ENCODE measurements around the gene NACAD. TPM values are rescaled to one million over a fixed set of nuclear protein-coding genes. Genes with fewer than 3 reads are reported as not detected.

The NACAD gene
- polyA plus RNA-seq, 2 of the 4 experiments (the other 2 are of a cell fraction), result 0.03 to 0.43 TPM

GRCh38 chr7:45087301-45088145 is 1.2 kb downstream of the NACAD start:
- Histone ChIP-seq H3K9me3 (no peaks in the 10 kb centered on the region), H3K27ac (no peak overlapping the region), H3K4me1 (peaks cover 7% of the 10 kb centered on the region; the same call in 2 of the 3 replicates), H3K4me2 (no peak overlapping the region), H3K4me3 (no peak overlapping the region)
- DNase-seq (ENCODE audit: low read depth in 1 of 2, low spot score in 1 of 2) (no peak), ATAC-seq (no peak), FAIRE-seq (no peak)
- CTCF ChIA-PET, result no interaction called here
- WGBS (ENCODE audit: missing lambda C conversion rate), result 95% methylated on average over 5 of the region's 6 CpGs
- no peak for TF ChIP-seq CTCF (IDR thresholded peaks at IDR 0.05)
- POLR2A ChIA-PET, result interaction anchor here (1.3 kb wide), 1 partner anchor 24 kb away, joined by 5 read pairs; the partner anchor contains the start of gene TBRG4

GRCh38 chr7:45086331-45087065 is 2.3 kb downstream of the NACAD start:
- no peak overlapping the region for H3K4me2 ChIP-seq
- no peaks in the 10 kb centered on the region for H3K9me3 ChIP-seq
- no peaks in the 10 kb centered on the region for H3K4me1 ChIP-seq
- FAIRE-seq (no peak), DNase-seq (ENCODE audit: low read depth in 1 of 2, low spot score in 1 of 2) (no peak), ATAC-seq (peak in 1 of 2 experiments; percentile 4; a peak in 1 of 6 replicates)
- no peak overlapping the region for H3K27ac ChIP-seq
- ChIA-PET POLR2A (interaction anchor here (1.3 kb wide), 1 partner anchor 25 kb away, joined by 5 read pairs; the partner anchor contains the start of gene TBRG4), CTCF (interaction anchor here (0.8 kb wide), 1 partner anchor 24 kb away, joined by 3 read pairs; no protein-coding TSS in a partner anchor)
- no peak for TF ChIP-seq POLR2AphosphoS2 (conservative IDR thresholded peaks at IDR 0.05; ENCODE audit: low read length)
- H3K4me3 ChIP-seq, result no peak overlapping the region
- WGBS (ENCODE audit: missing lambda C conversion rate), result 69% methylated on average over 15 of the region's 15 CpGs

GRCh38 chr7:45085619-45086200 is 3.1 kb downstream of the NACAD start:
- H3K4me2 ChIP-seq, result no peak overlapping the region
- ATAC-seq (0 out of 6 replicates have a peak, but pooled peaks of 1 of the 2 experiments have one; percentile 3), FAIRE-seq (no peak), DNase-seq (ENCODE audit: low read depth in 1 of 2, low spot score in 1 of 2) (no peak)
- 81% methylated on average over 12 of the region's 23 CpGs for WGBS (ENCODE audit: missing lambda C conversion rate)
- H3K4me1 ChIP-seq, result no peaks in the 10 kb centered on the region
- H3K9me3 ChIP-seq, result no peaks in the 10 kb centered on the region
- no peak for TF ChIP-seq CBX8 (IDR thresholded peaks at IDR 0.05)
- TF ChIP-seq RAD21 (conservative IDR thresholded peaks at IDR 0.05 in 1 of 2, IDR thresholded peaks at IDR 0.05 in 1 of 2), result no peak
- TF ChIP-seq ZSCAN20 (CRISPR knock-in tag; IDR thresholded peaks at IDR 0.05), result no peak
- TF ChIP-seq ELK1 (IDR thresholded peaks at IDR 0.05; ENCODE audit: low read depth, low read length), result no peak
- no peak for TF ChIP-seq CHD4 (IDR thresholded peaks at IDR 0.05; ENCODE audit: borderline replicate concordance)
- TF ChIP-seq RCOR1 (IDR thresholded peaks at IDR 0.05; ENCODE audit: low read depth, low read length), result no peak
- TF ChIP-seq HEYL (CRISPR knock-in tag; IDR thresholded peaks at IDR 0.05), result no peak
- TF ChIP-seq ZC3H11A (IDR thresholded peaks at IDR 0.05), result no peak
- TF ChIP-seq RFX5 (IDR thresholded peaks at IDR 0.05), result no peak
- no peak for TF ChIP-seq GATA3 (IDR thresholded peaks at IDR 0.05; ENCODE audit: borderline replicate concordance)
- TF ChIP-seq ESRRA (IDR thresholded peaks at IDR 0.05; ENCODE audit: borderline replicate concordance, low read length), result no peak
- no peak for TF ChIP-seq ATOH8 (CRISPR knock-in tag; IDR thresholded peaks at IDR 0.05; ENCODE audit: low read depth)
- TF ChIP-seq RARB (CRISPR knock-in tag; IDR thresholded peaks at IDR 0.05), result no peak
- no peak for TF ChIP-seq NPAS2 (CRISPR knock-in tag; IDR thresholded peaks at IDR 0.05; ENCODE audit: borderline replicate concordance)
- TF ChIP-seq CBX2 (IDR thresholded peaks at IDR 0.05; ENCODE audit: borderline replicate concordance, low read depth), result no peak
- no peak for TF ChIP-seq JUNB (IDR thresholded peaks at IDR 0.05)
- TF ChIP-seq HOXB5 (CRISPR knock-in tag; IDR thresholded peaks at IDR 0.05), result no peak
- no peak for TF ChIP-seq BHLHE40 (IDR thresholded peaks at IDR 0.05; ENCODE audit: low read depth, low read length)
- no peak for TF ChIP-seq REST (IDR thresholded peaks at IDR 0.05)
- no peak overlapping the region for H3K4me3 ChIP-seq
- H3K27ac ChIP-seq, result no peak overlapping the region
- ChIA-PET POLR2A (no interaction called here), CTCF (interaction anchor here (0.8 kb wide), 1 partner anchor 25 kb away, joined by 3 read pairs; no protein-coding TSS in a partner anchor)
